ENCODE results near the gene JARID2.

Gene JARID2

GRCh38 chr6:15515226-15515625 lies 269.4 kb downstream of the JARID2 start:
- TF ChIP-seq GATA2 (IDR thresholded peaks at IDR 0.05; ENCODE audit: low read depth, low read length) (no peak), GATA3 (IDR thresholded peaks at IDR 0.05; ENCODE audit: low read depth, low read length) (no peak)

GRCh38 chr6:15515660-15516375 lies 269.9 kb downstream of the JARID2 start:
- TF ChIP-seq GATA3 (IDR thresholded peaks at IDR 0.05; ENCODE audit: low read depth, low read length): no peak
- no peak for TF ChIP-seq GATA2 (IDR thresholded peaks at IDR 0.05; ENCODE audit: low read depth, low read length)

- TF ChIP-seq GATA2 (IDR thresholded peaks at IDR 0.05; ENCODE audit: low read depth, low read length) (no peak), GATA3 (IDR thresholded peaks at IDR 0.05; ENCODE audit: low read depth, low read length) (no peak)
These were observed 270.5 kb downstream of the JARID2 start for GRCh38 chr6:15516378-15516777.

DNA sequence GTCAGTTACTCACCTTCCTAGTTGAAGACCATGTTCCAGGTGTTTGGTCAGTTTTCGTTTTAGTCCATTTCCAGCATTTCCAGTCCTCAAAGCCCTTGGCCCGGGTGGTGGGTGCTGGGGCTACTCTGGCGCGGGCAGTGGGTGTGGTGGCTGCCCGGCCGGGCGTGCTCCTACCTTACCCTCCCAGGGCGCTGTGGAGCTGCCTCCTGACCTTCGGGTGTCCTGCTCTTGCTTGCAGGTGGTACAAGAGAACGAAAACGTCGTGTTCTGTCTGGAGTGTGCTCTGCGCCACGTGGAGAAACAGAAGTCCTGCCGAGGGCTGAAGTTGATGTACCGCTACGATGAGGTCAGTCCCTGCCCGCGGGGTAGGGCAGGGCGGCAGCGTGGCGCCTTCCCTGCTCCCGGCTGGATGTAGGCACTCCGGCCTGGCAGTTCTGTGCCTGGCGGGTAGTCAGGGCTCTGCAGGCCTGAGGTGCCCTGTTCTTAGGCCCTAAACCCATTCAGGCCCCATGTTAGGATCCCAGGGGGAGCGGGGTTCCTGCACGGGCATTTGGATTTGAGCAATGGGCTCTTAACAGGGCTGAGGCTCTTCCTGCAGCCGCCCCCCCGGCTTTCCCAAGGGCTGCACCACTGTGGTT lies 271.2 kb downstream of the JARID2 start:
- no peak for TF ChIP-seq GATA3 (IDR thresholded peaks at IDR 0.05; ENCODE audit: low read depth, low read length)
- no peak for TF ChIP-seq GATA2 (IDR thresholded peaks at IDR 0.05; ENCODE audit: low read depth, low read length)

DNA sequence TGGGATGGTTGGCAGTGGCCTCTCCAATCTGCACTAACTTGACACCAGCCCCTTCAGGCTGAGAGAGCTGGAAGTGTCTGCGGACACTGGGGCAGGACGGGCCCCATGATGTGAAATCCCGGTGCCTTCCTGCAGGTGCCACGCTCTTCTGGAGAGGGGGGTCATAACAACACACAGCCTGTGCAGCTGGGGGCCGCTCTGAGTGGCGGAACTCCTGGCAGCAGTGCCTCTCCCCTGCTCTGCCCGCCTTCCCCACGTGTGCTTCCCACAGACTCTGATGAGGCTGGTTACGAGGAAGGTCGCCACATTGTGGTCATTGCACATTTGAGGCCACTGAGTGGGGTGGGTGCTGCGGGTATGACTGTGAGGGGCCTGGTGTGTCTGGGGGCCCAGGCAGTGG lies 271.7 kb downstream of the JARID2 start:
- TF ChIP-seq GATA2 (IDR thresholded peaks at IDR 0.05; ENCODE audit: low read depth, low read length) (no peak), GATA3 (IDR thresholded peaks at IDR 0.05; ENCODE audit: low read depth, low read length) (no peak)

DNA sequence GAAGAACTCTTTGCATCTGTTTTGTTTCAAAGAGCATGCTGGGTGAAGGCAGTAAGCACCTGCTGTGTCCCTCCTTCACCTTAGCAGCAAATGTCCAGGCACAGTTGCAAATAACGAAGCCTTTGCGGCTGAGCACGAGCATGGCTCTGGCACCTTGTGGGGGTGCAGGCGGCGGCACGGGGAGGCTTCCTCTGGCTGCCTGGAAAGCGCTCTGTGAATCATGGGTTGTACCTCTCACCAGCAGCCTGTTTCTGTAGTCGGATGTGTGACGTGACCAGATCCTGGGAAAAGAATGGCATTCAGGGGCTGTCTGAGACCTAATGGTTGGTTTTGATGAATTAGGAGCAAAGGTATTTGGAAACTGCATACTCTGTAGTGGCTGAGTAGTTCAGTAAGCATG lies 272.2 kb downstream of the JARID2 start:
- TF ChIP-seq GATA2 (IDR thresholded peaks at IDR 0.05; ENCODE audit: low read depth, low read length) (no peak), GATA3 (IDR thresholded peaks at IDR 0.05; ENCODE audit: low read depth, low read length) (no peak)

DNA sequence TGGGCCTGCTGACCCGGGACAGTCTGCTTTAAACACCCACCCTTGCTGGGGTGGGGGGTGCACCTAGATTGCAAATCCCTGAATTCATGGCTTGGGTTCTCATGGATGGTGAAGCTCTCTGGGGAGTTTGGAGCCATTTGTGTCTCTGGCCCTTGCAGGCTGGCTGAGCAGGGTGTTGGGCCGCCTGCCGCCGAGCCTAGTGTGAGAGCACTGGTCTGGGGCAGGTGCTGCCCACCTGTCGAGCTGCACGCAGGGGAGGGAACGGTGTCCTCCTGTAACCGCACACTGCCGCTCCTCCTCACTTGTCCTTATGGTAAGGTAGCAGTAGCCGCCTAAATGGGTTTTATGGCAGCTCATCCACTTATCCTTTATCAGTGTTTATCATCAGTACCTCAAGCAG lies 273.0 kb downstream of the JARID2 start:
- TF ChIP-seq GATA3 (IDR thresholded peaks at IDR 0.05; ENCODE audit: low read depth, low read length) (no peak), GATA2 (IDR thresholded peaks at IDR 0.05; ENCODE audit: low read depth, low read length) (no peak)

- TF ChIP-seq GATA2 (IDR thresholded peaks at IDR 0.05; ENCODE audit: low read depth, low read length) (no peak), GATA3 (IDR thresholded peaks at IDR 0.05; ENCODE audit: low read depth, low read length) (no peak)
These were observed 273.8 kb downstream of the JARID2 start for GRCh38 chr6:15519681-15520080.

GRCh38 chr6:15520626-15521203 lies 274.8 kb downstream of the JARID2 start:
- TF ChIP-seq GATA3 (IDR thresholded peaks at IDR 0.05; ENCODE audit: low read depth, low read length) (no peak), GATA2 (IDR thresholded peaks at IDR 0.05; ENCODE audit: low read depth, low read length) (no peak)

GRCh38 chr6:15521582-15521981 lies 275.7 kb downstream of the JARID2 start:
- TF ChIP-seq GATA3 (IDR thresholded peaks at IDR 0.05; ENCODE audit: low read depth, low read length): no peak
- no peak for TF ChIP-seq GATA2 (IDR thresholded peaks at IDR 0.05; ENCODE audit: low read depth, low read length)

GRCh38 chr6:15522026-15522425 lies 276.2 kb downstream of the JARID2 start:
- TF ChIP-seq GATA2 (IDR thresholded peaks at IDR 0.05; ENCODE audit: low read depth, low read length) (no peak), GATA3 (IDR thresholded peaks at IDR 0.05; ENCODE audit: low read depth, low read length) (no peak)

GRCh38 chr6:15522427-15522826 lies 276.6 kb downstream of the JARID2 start:
- TF ChIP-seq GATA2 (IDR thresholded peaks at IDR 0.05; ENCODE audit: low read depth, low read length): no peak

GRCh38 chr6:15522856-15523529 lies 277.1 kb downstream of the JARID2 start:
- TF ChIP-seq GATA3 (IDR thresholded peaks at IDR 0.05; ENCODE audit: low read depth, low read length) (no peak), GATA2 (IDR thresholded peaks at IDR 0.05; ENCODE audit: low read depth, low read length) (no peak)

Measured in SH-SY5Y (cell line).